ENCODE measurements around the gene IL31RA.
A peak's percentile ranks its signal among the peaks of the same experiment; 100 is the strongest.
"Not testable (repeated sequence)": the region's sequence is repeated elsewhere in the genome, so short reads cannot be mapped to it uniquely, and the experiment has no call there.

Gene IL31RA

GRCh38 chr5:55927861-55928655 is 76.9 kb downstream of the IL31RA start:
- no peak for DNase-seq

DNA sequence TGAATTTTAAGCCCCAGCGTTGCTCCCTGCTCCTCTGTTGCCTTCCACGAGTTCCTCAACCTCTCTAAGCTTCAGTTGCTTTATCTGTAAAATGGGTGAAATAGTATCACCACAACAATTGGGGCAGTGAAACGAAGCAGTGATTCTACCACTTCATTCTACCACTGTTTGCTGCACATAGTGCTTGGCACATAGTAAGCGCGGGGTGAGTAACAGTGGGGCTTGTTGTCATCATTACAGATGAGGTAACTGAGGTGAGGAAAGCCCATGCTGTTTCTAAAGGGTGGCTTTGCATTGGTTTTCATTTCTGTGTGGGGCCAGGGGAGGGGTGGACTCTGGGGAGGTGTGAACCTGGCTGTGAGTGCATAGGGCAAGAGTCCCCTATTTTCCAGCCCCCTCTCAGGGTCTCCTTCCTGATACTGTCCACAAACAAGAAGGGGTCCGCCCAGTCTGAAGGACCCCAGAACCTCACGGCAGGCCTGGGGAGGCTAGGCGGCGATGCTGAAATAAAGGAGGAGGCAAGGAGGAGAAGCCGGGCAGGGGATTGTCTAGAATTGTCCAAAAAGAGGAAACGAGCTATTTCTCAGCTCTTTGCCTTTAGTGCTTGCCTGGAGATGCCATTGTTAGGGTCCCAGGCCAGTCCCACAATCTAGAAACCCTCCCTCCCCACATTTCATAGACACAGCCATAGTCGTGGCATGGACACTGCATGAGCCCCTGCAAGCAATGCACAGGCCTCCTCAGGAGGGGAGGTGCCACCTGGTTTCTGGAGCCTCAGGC is 78.1 kb downstream of the IL31RA start:
- DNase-seq: no peak

- DNase-seq: no peak
Measured at GRCh38 chr5:55932700-55933099, 81.5 kb downstream of the IL31RA start.

DNA sequence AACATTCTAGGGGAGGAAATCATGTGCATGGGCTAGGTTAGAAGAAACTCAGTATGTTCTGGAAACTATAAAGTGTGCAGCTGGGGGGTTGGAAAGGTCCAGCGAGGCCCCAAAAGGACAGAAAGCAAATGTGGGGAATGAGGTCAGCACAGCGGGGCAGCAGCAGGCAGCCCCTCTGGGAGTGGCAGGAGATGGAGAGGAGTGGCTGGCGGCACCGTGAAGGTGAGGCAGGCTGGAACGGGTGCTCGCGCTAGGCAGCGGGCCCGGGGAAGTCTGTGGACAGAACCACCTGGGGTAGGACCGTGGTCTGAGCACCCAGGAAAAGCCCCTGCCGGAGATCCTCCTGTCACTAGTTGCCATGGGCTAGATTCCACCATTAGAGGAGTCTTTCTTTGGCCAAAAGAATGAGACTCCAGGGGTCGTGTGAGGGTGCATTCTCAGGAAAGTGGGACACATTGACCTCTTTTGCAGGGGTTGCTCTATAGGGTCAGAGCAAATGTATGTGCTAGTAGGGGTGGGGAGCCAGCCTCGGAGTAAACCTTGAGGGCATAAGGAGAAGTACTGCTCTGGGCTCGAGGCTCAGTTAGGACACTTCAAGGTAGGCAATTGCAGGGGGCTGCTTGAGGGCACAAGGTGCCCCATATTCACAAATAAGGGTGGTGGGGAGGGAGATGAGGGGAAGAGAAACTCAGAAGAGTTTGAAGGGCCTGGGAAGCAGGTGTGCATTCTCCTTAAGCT is 82.4 kb downstream of the IL31RA start:
- no peak for DNase-seq

GRCh38 chr5:55934115-55934613 is 83.0 kb downstream of the IL31RA start:
- DNase-seq: no peak

- DNase-seq: no peak
Measured at GRCh38 chr5:55934720-55935119, 83.6 kb downstream of the IL31RA start.

GRCh38 chr5:55935371-55935770 is 84.2 kb downstream of the IL31RA start:
- no peak for DNase-seq

DNA sequence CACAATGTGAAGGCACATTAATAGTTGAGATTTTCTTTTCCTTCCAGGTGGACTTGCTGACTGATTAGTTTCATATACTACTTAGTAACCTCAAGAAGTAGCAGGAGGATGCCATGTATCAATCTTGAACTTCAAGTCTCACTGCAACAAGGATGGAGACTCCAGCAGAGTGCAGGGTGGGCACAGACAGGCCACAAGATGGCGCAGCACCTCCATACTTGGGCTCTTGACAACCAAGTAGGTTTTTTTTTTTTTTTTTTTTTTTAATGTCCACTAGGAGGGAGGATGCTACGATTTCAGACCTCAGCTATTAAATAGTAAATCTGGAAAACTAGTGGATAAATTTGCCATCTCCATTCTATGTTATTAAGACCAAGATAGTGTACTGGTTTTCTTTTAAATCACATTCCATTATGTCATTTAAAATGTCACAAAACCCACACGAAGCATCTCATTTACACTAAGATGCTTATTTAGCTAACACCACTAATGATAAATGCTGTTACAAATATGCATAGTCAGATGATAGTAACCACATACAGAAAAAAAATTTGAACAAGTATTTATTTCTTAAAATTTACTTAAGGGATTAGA is 85.0 kb downstream of the IL31RA start:
- DNase-seq: peak; percentile 44

DNA sequence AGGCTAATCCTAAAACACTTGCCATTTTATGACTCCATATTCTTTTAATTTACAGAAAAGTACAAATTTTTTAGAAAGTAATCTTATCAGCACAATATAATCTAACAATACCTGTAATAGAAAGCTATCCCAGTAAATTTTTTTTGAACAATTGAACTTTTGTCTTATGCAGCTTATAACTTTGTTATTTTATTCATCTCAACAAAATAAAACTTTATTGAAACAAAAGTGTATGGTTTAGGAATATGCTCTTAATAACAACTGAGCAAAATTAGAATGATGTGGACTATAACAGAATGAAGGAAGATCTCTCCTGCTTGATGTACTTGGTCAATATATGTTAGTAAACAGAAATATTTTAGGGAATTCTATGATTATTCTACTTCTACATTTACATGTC is 86.4 kb downstream of the IL31RA start:
- DNase-seq: not testable (repeated sequence)

DNA sequence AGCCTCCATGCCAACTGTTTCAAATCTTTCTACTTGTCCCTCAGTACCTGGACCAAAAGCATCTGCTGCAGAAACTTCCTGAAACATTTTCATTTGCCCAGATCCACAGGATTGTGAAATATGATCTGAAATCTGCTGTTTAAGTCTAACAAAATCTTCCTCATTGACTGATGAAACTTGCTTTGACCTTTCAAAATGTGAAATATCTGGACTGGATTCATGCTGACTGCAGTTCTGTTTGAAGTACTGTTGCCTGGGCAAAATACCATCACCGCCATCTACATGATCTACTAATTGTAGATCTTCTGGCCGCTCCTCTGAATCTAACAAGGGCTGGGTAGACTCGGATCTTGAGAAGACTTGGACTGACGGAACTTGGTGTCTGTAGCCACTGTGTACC is 90.0 kb downstream of the IL31RA start:
- DNase-seq: not testable (repeated sequence)

DNA sequence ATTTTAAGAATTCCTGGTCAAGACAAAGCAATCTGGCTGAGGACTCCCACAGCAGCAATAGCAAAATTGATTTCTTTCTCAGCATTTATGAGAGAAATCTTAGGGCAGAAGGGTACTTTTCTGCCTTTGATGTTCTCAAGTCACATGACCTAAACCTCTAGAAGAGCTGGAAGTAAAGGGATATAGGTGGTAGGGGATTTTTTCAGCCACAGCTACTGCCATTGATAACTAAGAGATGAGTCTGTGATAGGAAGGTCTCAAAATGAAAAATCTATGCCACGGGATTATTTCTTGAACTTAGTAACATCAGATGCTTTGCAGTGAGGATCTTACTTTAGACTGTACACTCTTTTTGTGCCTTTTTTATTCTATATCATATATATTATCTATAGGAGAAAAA is 108.1 kb downstream of the IL31RA start:
- DNase-seq: no peak

- no peak for DNase-seq
Measured at GRCh38 chr5:55960779-55961178, 109.6 kb downstream of the IL31RA start.

- no peak for DNase-seq
Measured at GRCh38 chr5:55965525-55965924, 114.4 kb downstream of the IL31RA start.

DNA sequence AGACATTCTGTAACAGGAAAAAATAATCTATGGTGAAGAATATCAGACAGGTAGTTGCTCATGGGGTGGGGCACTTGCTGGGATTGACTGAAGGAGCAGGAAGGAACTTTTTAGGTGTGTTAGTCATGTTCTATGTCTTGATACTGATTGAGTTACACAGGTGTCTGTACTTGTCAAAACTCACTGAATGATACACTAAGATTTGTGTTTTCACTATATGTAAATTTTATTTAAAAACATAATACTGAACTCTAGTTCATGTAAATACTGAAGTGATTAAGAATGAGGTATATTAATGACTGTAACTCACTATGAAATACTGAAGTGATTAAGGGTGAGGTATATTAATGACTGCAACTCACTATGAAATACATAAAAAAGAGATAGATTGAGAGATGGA is 115.1 kb downstream of the IL31RA start:
- DNase-seq: no peak

DNA sequence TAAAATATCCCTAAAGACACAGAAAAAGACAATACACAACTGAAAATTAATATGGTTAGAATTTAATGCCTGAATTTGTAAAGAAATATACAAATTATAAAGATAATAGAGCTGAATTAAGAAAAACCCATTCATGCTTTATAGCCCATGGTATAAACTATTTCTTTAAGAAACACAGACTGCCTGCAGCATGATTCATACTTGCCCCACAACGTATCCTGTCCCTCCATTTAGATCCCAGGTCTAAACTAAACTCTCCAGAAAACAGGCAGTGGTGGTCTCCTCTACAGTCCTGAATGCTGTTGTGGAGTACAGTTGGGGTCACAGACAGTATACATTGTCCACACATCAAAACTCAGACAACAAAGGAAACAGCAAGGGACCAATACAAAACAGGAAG is 118.8 kb downstream of the IL31RA start:
- DNase-seq: no peak

Measured in NK-92 treated with Interleukin-12 subunit alpha and Interleukin-12 subunit beta, amount 100 ng/mL, for 24 hours (cell line).